Measurements from ENCODE around the gene CSNK2A1. TPM values are rescaled to one million over a fixed set of nuclear protein-coding genes. Genes with fewer than 3 reads are reported as not detected.
A peak's percentile ranks its signal among the peaks of the same experiment; 100 is the strongest.

Gene CSNK2A1
- total and polyA plus RNA-seq, 2 donors (not counting 3 experiments of a cell fraction or from before 2014, with no cell fraction given), result 68.4 to 142 TPM

DNA sequence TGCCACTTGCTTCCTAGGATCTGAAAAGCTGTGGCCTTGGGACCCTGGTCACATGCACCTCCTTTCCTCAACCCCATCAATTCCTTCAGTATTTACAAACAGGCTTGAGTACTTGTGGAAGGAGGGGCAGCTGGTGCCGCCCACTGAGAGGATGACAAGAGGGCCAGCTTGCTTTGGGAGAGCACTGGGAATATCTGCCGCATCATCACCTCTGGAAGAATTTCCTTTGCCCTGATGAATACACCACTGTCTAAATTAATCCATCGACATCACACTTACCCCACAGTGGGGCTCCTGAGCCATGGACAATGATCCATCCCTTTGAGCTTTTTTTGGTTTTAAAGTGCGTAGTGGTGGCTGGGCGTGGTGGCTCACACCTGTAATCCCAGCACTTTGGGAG lies 107.1 kb downstream of the CSNK2A1 start:
- Histone ChIP-seq H3K9ac (replicated peaks; ENCODE audit: extremely low read depth, insufficient read depth, low read length) (no peak overlapping the region), H2AFZ (ENCODE audit: low read depth, low read length) (no peak overlapping the region), H3K27ac (ENCODE audit: insufficient read depth, low read depth, low read length) (no peak overlapping the region), H3K36me3 (ENCODE audit: control insufficient read depth in 2 of 2, extremely low read depth in 1 of 2, insufficient read depth in 2 of 2, low read length in 2 of 2) (peaks cover 4 to 34% of the 10 kb centered on the region in 2 experiments), H3K4me1 (ENCODE audit: control insufficient read depth, extremely low read depth, insufficient read depth, low read length) (peaks cover 16% of the 10 kb centered on the region), H3K79me2 (ENCODE audit: control insufficient read depth, insufficient read depth, low read length) (no peaks in the 10 kb centered on the region), H3K9me1 (replicated peaks; ENCODE audit: control insufficient read depth, extremely low read depth, insufficient read depth, low read length) (no peaks in the 10 kb centered on the region), H3K27me3 (ENCODE audit: control insufficient read depth in 2 of 2, insufficient read depth in 2 of 2, low read length in 2 of 2) (no peaks in the 10 kb centered on the region), H3K4me2 (ENCODE audit: insufficient read depth, low read length) (no peak overlapping the region), H3K4me3 (replicated peaks in 1 of 3; ENCODE audit: insufficient read depth in 1 of 3, low read depth in 1 of 3, low read length in 3 of 3) (no peak overlapping the region), H3K9me3 (replicated peaks; ENCODE audit: control insufficient read depth, insufficient read depth, low read length) (no peaks in the 10 kb centered on the region), H4K20me1 (replicated peaks; ENCODE audit: control insufficient read depth, extremely low read depth, insufficient read depth, low read length) (no peaks in the 10 kb centered on the region)
- FAIRE-seq (no peak), DNase-seq (ENCODE audit: low read depth, low spot score) (no peak)
- CTCF ChIA-PET, result interaction anchor here (1.0 kb wide), 1 partner anchor 81 kb away, joined by 3 read pairs; no protein-coding TSS in a partner anchor
- POLR2A ChIA-PET, result no interaction called here
- intact Hi-C loops (cut with micrococcal nuclease) (no loop called here), dilution Hi-C loops (cut with MboI; ENCODE audit: extremely low pct_ligation_motif_present, low sequenced_read_pairs) (no loop called here)
- TSS peak; percentile 11 for BruUV-seq (replicated peaks)
- no peak for TF ChIP-seq POLR2A (IDR thresholded peaks at IDR 0.05; ENCODE audit: low read depth, low read length)
- no peak for TF ChIP-seq EZH2 (IDR thresholded peaks at IDR 0.05; ENCODE audit: borderline replicate concordance, low read depth, low read length, severe bottlenecking)
- TF ChIP-seq MYC (IDR thresholded peaks at IDR 0.05; ENCODE audit: low read depth, low read length), result no peak
- no peak for TF ChIP-seq POLR2AphosphoS5 (IDR thresholded peaks at IDR 0.05; ENCODE audit: insufficient read depth, low read depth, low read length)
- TF ChIP-seq, protein P1, sequence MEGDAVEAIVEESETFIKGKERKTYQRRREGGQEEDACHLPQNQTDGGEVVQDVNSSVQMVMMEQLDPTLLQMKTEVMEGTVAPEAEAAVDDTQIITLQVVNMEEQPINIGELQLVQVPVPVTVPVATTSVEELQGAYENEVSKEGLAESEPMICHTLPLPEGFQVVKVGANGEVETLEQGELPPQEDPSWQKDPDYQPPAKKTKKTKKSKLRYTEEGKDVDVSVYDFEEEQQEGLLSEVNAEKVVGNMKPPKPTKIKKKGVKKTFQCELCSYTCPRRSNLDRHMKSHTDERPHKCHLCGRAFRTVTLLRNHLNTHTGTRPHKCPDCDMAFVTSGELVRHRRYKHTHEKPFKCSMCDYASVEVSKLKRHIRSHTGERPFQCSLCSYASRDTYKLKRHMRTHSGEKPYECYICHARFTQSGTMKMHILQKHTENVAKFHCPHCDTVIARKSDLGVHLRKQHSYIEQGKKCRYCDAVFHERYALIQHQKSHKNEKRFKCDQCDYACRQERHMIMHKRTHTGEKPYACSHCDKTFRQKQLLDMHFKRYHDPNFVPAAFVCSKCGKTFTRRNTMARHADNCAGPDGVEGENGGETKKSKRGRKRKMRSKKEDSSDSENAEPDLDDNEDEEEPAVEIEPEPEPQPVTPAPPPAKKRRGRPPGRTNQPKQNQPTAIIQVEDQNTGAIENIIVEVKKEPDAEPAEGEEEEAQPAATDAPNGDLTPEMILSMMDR (IDR thresholded peaks at IDR 0.05; ENCODE audit: extremely low read depth in 1 of 2, insufficient read depth in 1 of 2, low read depth in 1 of 2, low read length in 2 of 2), result no peak
- TF ChIP-seq GATA2 (IDR thresholded peaks at IDR 0.05; ENCODE audit: insufficient read depth, insufficient read length, low read depth, low read length), result no peak
- TF ChIP-seq JUN (IDR thresholded peaks at IDR 0.05; ENCODE audit: borderline replicate concordance, insufficient read depth, insufficient read length, low read depth), result no peak
- TF ChIP-seq, protein P2, sequence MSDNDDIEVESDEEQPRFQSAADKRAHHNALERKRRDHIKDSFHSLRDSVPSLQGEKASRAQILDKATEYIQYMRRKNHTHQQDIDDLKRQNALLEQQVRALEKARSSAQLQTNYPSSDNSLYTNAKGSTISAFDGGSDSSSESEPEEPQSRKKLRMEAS (IDR thresholded peaks at IDR 0.05; ENCODE audit: insufficient read depth, insufficient read length), result no peak
- no peak for TF ChIP-seq FOS (IDR thresholded peaks at IDR 0.05; ENCODE audit: borderline replicate concordance, insufficient read depth, low read length)

Measured in endothelial cell of umbilical vein (primary cell).